ENCODE data around the gene TLK1.
"Not testable (repeated sequence)": the region's sequence is repeated elsewhere in the genome, so short reads cannot be mapped to it uniquely, and the experiment has no call there.

The TLK1 gene

DNA sequence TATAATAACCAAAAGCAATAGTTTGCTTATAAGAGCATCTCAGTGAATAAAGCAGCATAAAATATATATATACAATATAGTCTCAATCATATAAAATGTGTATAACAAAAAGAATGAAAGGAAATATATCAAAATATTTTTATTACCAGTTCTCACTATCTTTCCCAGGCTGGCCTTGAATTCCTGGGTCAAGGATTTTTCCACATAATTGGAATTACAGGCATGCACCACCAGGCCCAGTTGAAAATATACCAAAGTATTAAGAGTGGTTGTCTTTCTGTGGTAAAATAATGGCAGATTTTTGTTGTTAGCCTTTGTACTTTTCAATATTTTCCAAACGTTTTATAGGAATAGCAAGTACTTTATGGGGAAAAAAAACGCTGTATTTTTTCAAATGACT is 8.6 kb upstream of the TLK1 start:
- DNase-seq (ENCODE audit: low spot score) = no peak

DNA sequence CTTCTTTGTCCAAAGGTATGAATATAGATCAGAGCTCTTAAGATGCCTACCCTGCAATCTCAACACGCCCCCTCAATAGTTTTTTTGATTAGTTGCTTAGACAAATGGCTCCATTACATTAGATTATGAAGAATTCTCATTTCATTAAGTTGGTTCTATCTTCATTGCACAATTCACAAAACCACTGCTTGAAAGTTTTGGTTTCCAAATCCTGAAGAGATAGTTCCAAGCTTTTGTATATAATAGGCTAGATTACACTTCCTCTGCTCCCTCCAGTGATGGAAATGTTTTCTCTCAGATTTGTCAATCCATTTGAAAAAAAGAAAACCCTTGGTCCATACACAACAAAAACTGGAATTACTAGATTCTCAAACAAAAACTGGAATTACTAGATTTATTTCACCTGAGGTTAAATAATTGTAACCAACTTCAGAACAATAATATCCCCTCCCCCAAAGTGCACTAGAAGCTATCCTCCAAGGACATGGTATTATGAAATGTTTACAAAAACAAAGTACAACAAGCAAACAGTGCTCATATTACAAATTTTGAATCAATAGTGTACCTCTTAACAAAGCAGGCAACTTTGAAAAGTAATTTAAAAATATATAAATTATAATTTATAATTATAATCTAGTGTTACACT is 6.8 kb upstream of the TLK1 start:
- DNase-seq (ENCODE audit: low spot score) = no peak

DNA sequence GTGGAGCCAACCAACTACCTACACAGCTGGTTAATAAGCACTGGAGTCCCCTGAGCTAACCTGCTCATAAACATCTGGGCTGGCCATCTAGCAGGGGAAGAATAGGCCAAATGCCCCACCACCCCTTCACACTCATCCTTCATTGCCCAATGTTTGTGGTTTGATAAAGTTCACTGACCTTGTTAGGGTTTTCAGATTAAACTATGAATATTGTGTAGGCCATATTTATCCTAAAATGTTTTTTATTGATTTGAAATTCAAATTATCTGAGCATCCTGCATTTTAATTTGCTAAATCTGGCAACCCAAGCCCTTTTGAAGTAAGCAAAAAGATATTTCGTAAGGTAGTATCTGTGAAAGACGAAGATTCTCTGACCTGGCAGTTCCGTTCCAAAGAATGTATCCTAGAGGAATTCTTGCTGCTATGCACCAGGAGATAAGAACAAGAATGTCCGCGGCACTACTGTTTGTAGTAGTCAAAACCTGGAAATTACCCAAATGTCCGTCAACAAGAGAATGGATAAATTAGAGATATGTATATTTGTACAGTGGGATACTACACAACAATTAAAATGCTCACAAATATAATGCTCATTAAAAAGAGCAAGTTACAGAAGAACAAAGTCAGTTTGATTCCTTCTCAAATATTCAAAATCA is 5.8 kb upstream of the TLK1 start:
- DNase-seq (ENCODE audit: low spot score) = no peak

DNA sequence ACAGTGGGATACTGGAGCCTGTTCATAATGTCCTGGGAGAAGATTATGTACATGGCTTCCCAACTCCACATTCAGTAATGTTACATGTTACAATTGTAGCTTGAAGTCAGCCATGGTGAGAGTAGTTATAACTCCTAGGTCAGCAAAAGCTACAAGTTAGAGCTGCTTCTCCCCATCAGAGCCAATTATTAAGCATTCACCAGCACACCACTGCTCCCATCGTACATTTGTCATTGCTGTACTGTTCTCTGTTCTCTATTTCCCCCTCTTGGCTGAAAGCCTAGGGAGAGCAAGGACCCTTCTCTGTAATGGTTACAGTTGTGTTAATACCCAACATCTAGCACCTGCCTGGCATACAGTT is 5.3 kb upstream of the TLK1 start:
- no peak for DNase-seq (ENCODE audit: low spot score)

DNA sequence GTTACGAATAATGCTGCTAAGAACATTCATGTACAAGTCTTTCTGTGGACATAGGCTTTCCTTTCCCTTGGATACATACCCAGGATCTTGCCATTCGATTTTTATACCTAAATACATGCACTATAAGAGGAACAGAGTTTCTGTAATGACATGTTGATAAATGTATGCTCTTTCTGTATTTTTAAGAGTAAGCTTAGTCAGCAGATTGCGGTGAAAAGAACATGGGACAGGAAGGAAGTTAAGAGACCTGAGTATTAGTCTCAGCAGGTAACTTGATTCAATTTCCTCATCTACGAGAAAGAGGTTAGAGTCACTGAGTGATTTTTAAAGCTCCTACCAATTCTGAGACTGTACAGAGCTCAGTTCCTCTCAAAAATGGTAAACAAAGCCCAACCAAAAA is 2.6 kb upstream of the TLK1 start:
- no peak for DNase-seq (ENCODE audit: low spot score)

DNA sequence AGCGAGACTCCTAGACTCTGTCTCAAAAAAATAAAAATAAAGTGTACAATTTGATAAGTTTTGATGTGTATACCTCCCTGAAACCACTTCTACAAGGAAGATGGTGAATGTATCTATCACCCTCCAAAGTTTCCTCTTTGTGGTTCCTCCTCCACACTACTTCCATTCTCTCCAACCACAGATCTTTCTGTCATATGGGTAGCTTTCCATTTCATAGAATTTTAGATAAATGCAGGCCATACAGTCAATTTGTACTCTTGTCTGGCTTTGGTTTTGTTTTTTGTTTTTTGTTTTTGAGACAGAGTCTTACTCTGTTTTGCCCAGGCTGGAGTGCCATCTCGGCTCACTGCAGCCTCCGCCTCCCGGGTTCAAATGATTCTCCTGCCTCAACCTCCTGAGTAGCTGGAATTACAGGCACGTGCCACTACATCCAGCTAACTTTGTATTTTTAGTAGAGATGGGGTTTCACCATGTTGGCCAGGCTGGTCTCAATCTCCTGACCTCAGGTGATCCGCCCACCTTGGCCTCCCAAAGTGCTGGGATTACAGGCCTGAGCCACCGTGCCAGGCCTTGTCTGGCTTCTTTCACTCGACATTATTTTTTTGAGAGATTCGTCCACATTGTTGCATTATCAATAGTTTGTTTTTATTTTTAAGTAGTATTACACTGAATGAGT is 2.0 kb upstream of the TLK1 start:
- not testable (repeated sequence) for DNase-seq (ENCODE audit: low spot score)

DNA sequence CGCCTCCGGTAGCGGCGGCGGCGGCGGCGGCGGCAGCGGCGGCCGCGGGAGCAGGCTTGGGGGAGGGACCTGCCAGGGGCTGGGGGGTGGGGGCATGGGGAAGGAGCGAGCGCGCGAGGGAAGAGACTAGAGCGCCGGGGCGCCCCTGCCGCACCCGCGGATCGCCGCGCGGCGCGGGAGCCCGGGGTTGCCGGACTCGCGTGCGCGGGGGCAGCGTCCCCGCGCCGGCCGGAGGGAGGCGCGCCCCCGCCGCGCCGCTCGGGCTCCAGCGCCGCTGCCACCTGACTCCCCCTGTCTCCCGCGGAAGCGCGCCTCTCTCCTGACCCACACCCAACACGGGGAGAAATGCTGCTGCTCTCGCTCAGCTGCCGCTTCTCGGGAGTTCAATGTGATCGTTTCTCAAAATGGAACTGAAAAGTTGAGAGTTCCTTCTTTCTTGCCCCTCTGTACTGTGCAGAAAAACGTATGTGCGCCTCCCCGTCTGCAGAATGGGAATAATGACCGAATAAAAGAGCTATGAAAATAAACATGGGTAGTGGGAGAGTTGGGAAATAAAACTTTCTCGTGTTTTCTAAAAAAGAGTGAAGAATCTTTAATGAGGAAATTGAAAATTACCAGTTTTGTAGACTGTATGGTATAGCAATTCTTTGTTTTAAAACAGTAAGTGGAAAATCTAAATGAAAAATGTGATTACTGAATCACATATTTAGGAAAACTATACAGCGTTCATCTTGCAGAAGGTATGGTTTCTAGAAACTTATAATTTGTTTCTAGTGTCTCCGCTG is 455 bp upstream of the TLK1 start:
- DNase-seq (ENCODE audit: low spot score) = no peak

DNA sequence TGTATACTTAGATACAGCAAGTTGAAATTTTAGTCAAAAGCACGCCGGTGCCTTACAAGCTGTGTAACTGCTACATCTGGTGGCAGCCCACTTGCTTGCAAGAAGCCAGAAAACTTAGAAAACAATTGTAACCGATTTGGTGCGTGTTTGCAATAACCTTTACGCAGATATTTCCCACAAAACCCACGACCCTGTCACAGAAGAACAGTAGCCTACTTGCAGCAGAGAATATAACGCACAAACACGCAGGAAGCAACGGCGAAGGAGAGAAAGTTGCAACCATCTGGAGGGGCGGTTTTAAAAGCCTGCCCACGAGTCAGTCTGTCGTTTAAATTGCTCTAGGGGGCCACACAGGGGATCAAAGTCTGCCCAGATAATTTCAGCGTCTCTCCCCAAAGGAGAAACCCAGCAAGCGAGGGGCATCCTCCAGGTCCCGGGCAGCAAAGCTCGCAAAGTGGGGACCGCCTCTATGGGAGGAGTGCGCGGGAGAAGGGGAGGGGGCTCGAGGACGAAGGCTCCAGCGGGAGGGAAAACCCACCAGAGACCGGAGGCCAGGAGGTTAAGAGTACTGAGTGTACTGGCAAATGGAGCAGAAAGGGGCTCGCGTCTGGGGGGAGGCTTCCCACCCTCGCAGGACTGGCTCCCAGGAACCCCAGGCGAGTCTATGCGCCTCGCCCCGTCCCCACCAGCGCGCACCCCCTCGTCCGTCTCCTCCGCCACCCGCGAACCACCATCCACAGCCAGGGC is 1.1 kb downstream of the TLK1 start:
- peak; percentile 78 for DNase-seq (ENCODE audit: low spot score)

DNA sequence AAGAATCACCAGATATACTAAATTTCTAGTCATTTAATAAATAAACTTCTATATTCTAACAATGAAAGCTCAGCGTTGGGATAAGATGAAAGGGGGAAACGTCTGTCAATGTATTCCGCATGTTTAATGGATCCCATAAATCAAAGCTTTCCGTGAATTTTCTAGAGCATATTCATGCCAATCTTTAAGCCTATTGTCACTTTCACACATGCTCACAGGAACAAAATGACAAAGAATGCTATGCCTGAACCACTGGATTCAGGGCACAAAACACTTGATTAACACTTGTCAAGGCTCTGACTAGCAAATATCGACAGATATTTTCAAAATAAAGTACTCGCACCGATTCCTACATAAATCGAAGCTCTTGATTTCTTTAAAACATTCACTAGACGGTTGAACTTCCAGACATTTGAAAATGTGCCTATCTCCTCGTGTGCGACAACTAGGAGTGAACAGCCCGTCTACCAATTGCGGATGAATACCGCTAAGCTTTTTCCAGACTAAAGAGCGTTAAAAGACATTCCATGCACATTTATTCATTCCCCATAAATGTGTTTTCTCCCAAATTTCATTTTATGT is 1.8 kb downstream of the TLK1 start:
- DNase-seq (ENCODE audit: low spot score) = no peak

DNA sequence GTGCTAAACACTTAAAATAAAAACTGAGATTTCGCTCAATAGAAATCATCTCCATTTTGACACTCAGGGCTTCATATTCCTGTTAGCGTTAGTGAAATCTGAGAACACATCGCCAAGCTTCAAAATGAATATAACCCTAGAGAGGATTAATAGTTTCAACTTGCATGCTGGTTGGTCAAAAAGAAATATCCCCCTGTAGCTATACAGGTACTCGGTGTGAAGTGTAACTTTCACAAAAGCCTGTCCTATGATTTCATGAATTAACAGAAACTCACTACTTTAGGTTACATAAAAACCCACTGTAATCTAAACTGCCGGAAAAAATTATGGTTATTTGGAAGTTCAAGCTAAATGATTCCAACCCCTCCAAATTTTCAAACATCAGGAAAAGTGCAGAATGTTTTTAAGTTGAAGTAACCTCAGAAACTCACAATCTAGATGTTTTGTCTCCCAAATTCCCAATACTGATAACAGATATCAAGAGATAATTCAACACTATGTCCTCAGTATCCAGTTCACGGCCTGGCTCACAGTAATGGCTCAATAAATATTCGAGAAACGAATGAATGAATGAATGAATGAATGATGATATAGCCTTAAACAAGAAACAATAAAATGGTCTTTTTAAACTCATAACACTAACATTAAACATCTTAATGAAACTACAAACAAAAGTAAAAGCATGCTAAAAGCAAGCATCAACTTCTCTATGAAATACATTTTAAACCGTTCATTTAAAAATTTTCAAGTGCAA is 2.5 kb downstream of the TLK1 start:
- DNase-seq (ENCODE audit: low spot score) = no peak

DNA sequence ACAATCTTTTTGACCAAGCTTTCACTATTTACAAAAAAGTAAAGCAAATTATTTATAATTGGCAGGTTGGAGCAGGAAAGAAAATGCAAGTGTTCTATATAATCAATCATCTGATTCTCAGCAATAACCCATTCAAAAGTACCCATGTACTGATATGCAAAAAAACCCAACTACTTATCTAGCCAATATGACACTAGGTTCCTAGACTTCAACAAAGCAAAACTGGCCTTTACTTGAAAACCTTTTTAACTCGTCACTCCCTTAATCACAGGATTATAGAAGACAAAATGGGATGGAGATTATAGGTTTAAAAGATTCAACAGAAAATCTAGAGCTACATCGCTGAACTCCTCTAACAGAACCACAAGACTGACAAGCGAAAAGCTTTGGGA is 3.6 kb downstream of the TLK1 start:
- DNase-seq (ENCODE audit: low spot score) = no peak

DNA sequence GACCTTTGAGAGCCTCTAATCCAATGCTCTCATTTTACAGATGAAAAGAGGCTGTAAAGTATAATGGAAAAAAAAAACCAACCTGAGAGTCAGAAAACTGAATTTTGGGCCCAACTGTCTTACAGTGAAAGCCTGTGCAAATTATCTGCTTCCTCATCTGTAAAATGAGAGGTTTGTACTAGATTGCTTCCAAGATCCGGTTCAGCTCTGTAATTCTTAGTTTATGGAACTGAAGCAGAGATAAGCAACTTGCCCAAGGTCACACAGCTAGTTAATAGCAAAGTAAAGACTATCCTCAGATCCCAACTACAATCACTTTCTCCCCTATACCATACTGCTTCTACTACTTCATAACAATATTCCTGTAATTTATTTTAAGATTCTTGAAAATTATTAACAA is 6.3 kb downstream of the TLK1 start:
- DNase-seq (ENCODE audit: low spot score) = no peak

DNA sequence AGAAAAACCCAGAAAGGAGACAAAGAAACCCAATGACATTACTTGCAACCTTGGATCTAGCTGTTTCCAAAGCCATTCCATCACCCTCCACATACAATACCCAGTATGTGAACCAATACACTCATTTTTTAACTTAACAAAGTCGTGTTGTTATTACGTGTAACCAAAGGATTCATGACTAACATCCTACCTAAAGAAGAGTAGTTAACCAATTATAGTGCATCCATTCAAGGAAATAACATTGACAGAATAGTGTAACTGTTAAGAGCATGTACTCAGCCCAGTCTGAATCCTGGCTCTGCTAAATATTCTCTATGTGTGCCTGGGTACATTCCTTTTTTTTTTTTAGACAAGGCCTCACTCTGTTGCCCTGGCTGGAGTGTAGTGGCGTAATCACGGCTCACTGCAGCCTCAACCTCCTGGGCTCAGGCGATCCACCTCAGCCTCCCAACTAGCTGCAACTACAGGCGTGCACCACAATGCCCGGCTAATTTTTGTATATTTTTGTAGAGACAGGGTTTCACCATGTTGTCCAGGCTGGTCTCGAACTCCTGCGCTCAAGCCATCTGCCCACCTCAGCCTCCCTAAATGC is 9.9 kb downstream of the TLK1 start:
- DNase-seq (ENCODE audit: low spot score) = no peak

DNA sequence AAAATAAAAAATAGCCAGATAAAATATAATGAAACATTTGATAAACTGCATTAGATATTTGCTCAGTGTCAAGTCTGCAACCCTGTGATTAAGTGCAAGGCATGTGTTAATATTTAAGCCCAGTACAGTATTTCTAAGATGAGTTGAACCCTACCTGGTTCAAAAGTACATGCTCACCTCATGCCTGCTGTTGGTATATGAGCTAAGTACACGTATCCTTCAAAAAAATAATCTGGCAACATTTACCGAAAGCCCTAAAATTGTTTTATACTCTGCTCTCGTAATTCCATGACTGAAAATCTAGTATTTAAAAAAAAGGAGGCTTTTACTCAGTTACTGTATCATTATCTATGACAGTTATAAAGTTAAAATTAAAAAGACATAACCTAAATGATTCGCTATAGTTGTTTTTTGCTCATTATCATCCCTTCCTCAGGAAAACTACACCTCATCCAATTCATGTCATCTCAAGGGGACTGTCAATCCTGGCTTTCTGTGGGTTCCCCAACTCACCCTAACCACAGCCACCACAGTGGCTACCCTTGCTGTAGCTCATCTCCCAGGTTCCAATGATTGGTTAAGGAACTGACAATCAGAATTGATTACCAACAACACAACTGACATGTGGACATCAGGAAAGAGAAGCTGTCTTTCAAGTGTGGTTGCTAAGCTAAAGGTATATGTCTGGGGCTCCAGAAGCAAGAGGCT is 10.6 kb downstream of the TLK1 start:
- DNase-seq (ENCODE audit: low spot score) = no peak

DNA sequence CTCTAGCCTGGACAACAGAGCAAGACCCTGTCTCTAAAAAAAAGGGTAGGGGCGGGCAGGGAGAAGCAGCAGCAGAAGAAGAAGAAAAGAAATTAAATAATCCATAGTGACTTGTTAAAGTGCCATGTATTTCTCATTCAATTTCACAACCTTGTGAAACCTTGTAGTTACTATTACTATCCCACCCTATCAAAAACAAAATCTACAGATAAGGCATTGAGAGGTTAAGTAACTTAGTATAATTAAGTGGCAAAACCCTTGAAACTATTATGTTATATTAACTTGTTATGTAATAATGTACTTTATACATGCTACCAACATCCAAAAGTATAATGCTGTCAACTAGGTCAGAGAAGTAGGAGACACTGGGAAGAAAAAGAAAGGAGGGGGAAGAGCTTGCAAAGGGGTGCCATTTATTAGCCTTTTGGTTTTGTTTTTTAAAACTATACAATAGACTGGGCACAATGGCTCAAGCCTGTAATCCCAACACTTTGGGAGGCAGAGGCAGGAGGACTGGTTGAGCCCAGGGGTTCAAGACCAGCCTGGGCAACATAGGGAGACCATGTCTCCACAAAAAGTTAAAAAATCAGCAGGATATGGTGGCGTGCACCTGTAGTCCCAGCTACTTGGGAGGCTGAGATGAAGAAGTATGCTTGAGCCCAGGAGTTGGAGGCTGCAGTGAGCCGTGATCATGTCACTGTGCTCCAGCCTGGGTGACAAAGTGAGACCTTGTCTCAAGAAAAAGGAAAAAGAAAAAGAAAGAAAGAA is 11.3 kb downstream of the TLK1 start:
- DNase-seq (ENCODE audit: low spot score) = no peak

DNA sequence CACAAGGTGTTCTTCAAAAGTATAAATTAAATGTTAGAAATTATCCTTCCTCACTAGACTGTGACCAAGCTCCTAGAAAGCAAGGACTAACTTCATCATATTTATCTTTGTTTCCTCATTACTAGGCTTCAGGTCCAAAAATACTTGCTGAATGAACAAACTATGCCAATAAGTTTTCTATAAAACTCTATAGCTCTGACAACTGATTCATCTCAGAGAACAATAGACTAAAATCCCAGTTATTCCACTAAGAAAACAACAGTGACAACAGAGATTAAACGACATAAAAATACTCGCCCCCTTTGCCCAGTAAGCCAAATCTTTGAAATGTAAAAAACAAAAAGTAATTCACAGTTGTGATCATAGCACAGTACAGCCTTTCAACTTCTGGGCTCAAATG is 13.6 kb downstream of the TLK1 start:
- no peak for DNase-seq (ENCODE audit: low spot score)

DNA sequence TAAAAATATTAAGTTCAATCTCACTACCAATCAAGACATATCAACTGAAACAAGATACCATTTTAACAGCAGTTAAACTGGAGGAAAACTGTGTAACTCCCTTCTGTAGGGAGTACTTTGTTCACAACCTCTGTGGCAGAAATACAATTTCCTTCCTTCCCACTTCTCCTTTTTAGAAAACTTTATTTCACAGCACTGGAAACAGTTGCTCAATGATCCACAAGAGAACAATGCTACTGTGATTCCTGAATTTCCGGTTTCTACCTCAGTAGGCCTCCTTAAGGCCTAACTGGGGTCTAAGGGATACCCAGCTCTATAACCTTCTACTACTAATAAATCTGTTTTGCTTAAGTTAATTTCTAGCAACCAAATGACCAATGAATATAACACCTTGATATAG is 14.1 kb downstream of the TLK1 start:
- DNase-seq (ENCODE audit: low spot score) = no peak

DNA sequence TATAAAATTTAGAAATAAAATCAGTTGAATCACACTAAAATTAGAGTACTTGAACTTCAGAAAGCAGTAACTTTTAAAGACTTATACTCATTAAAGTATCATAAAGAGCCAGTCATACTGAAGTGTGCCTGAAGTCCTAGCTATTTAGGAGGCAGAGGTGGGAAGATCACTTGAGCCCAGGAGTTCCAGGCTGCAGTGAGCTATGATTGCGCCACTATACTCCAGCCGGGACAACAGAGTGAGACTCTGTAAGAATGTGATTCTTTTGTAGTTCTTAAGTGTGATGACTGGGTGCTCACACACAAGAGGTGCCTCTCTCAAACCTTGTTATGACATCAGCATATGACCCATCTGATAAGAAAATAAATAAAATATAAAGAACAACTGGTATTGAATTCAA is 14.6 kb downstream of the TLK1 start:
- DNase-seq (ENCODE audit: low spot score) = no peak

DNA sequence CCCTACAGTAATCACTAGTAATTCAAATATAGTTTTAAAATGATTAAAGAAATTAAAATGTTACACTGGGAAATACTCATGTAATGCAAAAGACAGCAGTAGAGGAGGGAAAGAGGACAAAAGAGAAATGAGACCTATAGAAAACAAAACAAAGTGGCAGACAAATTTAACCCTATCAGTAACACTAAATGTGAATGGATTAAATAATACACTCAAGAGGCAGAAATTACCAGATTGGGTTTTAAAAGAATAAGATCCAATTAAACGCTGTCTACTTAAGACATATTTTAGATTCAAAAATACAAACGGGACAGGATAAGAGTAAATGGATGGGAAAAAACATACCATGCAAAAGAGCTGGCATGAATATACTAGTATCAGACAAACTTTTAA is 17.0 kb downstream of the TLK1 start:
- no peak for DNase-seq (ENCODE audit: low spot score)
